Regular cardiac myocyte (primary cell): ENCODE results near the gene SSRP1. TPM values are rescaled to one million over a fixed set of nuclear protein-coding genes. Genes with fewer than 3 reads are reported as not detected.

Experiments
- total RNA-seq: library from RNA; depleted of rRNA; stranded (reverse); fragments of >200 nt; gene quantifications from 2 replicates; pipeline ENCODE4 v1.2.3, GENCODE V29; 2014

SSRP1 gene
- total RNA-seq = 37.2 and 120 TPM in 2 replicates

GRCh38 chr11:57335343-57336110, at the start of gene SSRP1:
TSS of gene SSRP1 (minus strand) at chr11:57335892. CDS start at chr11:57335121, 771 bp downstream.

GRCh38 chr11:57380975-57381374, 45.3 kb upstream of the SSRP1 start, which contains the start of gene PRG3:
TSS of gene PRG3 (minus strand) at chr11:57381150. CDS start at chr11:57380708, 442 bp downstream.

GRCh38 chr11:57338142-57338541, 2.5 kb upstream of the SSRP1 start, which contains the start of gene P2RX3:
TSS of gene P2RX3 (plus strand) at chr11:57338352. CDS start at chr11:57338551, 199 bp downstream.

GRCh38 chr11:57324886-57325734, 10.6 kb downstream of the SSRP1 start, which contains the start of gene TNKS1BP1:
TSS of gene TNKS1BP1 (minus strand) at chr11:57324952. CDS start at chr11:57321885, 3,067 bp downstream.

Other genes with a start within 250 kb of the SSRP1 start
- gene LRRC55, start 153.9 kb downstream of the SSRP1 start, total RNA-seq = not detected in 2 replicates
- gene APLNR, start 98.6 kb downstream of the SSRP1 start, total RNA-seq = under 0.01 and 0.56 TPM in 2 replicates
- gene TNKS1BP1, start 10.9 kb downstream of the SSRP1 start, total RNA-seq = 72.4 and 85.3 TPM in 2 replicates
- not detected in 2 replicates for gene P2RX3, start 2.5 kb upstream of the SSRP1 start, total RNA-seq
- not detected in 2 replicates for gene PRG3, start 45.3 kb upstream of the SSRP1 start, total RNA-seq
- gene PRG2, start 54.8 kb upstream of the SSRP1 start, total RNA-seq = under 0.01 and 2.3 TPM in 2 replicates
- 41.4 and 114 TPM in 2 replicates for gene SLC43A3, start 91.2 kb upstream of the SSRP1 start, total RNA-seq
- not detected in 2 replicates for gene RTN4RL2, start 124.6 kb upstream of the SSRP1 start, total RNA-seq
- 7.5 and 13.0 TPM in 2 replicates for gene SLC43A1, start 179.8 kb upstream of the SSRP1 start, total RNA-seq
- gene TIMM10, start 194.9 kb upstream of the SSRP1 start, total RNA-seq = 43.1 and 59.2 TPM in 2 replicates
- gene SMTNL1, start 201.7 kb upstream of the SSRP1 start, total RNA-seq = not detected in 2 replicates
- gene UBE2L6, start 231.8 kb upstream of the SSRP1 start, total RNA-seq = 32.0 and 40.9 TPM in 2 replicates